NB4 (cell line): ENCODE data around the gene BRF1.

ENCODE experiments used
- CTCF ChIP-seq: IDR thresholded peaks from one replicate; pipeline ENCODE4 v1.5.1; 2012; ENCODE audit warnings: low read depth, low read length
- POLR2A ChIP-seq: IDR thresholded peaks from 2 replicates; pipeline ENCODE4 v1.6.1; 2011; ENCODE audit warnings: mild to moderate bottlenecking; ENCODE audit not compliant: insufficient read length; ENCODE audit errors: extremely low read depth

- no peak for TF ChIP-seq POLR2A
- TF ChIP-seq CTCF = no peak
These were observed 102.2 kb downstream of the BRF1 start for GRCh38 chr14:105198588-105198987.
